K562 (cell line): ENCODE measurements around the gene MLF1. TPM values are rescaled to one million over a fixed set of nuclear protein-coding genes. Genes with fewer than 3 reads are reported as not detected.

Source experiments
- ASH1L ChIP-seq: fragments of 450-650 bp; IDR thresholded peaks from 2 replicates; pipeline ENCODE4 v1.6.1; 2018; ENCODE audit warnings: borderline replicate concordance, mild to moderate bottlenecking, low read depth; ENCODE audit not compliant: partially characterized antibody
- CC2D1A ChIP-seq: fragments of 450-650 bp; IDR thresholded peaks from 2 replicates; pipeline ENCODE4 v1.6.1; 2017; ENCODE audit warnings: mild to moderate bottlenecking
- GTF2E2 ChIP-seq: fragments of 200-800 bp; sonication (Bioruptor generic); IDR thresholded peaks from 2 replicates; pipeline ENCODE4 v1.6.1; 2016; ENCODE audit warnings: missing genetic modification characterization, missing compliant biosample characterization
- IFI16 ChIP-seq: fragments of 250-450 bp; sonication (Bioruptor Pico); IDR thresholded peaks from 2 replicates; pipeline ENCODE4 v2.1.2; 2022; ENCODE audit warnings: mild to moderate bottlenecking, inconsistent platforms
- MAFG ChIP-seq: fragments of 450-650 bp; conservative IDR thresholded peaks from 2 replicates; pipeline ENCODE4 v1.6.1; 2016; ENCODE audit warnings: missing genetic modification characterization, missing compliant biosample characterization
- NCOA6 ChIP-seq: fragments of 450-650 bp; IDR thresholded peaks from 2 replicates; pipeline ENCODE4 v1.6.1; 2017; ENCODE audit warnings: mild to moderate bottlenecking
- NFE2 ChIP-seq: IDR thresholded peaks from 2 replicates; pipeline ENCODE4 v1.6.1; 2014; ENCODE audit warnings: antibody characterized with exemption, low read depth
- RFX5 ChIP-seq: IDR thresholded peaks from 2 replicates; pipeline ENCODE4 v1.6.1; 2011; ENCODE audit warnings: low read depth, mild to moderate bottlenecking, improper control_type of control experiment, low read length
- SFPQ ChIP-seq: fragments of 200-400 bp; formaldehyde crosslinking; IDR thresholded peaks from 2 replicates; pipeline ENCODE4 v1.6.1; 2017; ENCODE audit warnings: mild to moderate bottlenecking, low read depth, low read length, moderate library complexity
- SMC3 ChIP-seq: conservative IDR thresholded peaks from 2 replicates; pipeline ENCODE4 v1.6.1; 2011; ENCODE audit warnings: low read depth, low read length, improper control_type of control experiment; ENCODE audit not compliant: insufficient read depth
- SNAPC5 ChIP-seq: fragments of 250-450 bp; sonication (Bioruptor Pico); IDR thresholded peaks from 2 replicates; pipeline ENCODE4 v1.8.0; 2021; ENCODE audit warnings: moderate library complexity, mild to moderate bottlenecking, inconsistent platforms
- ZBTB9 ChIP-seq: fragments of 450-650 bp; formaldehyde crosslinking; IDR thresholded peaks from 2 replicates; pipeline ENCODE4 v1.4.0; 2020; ENCODE audit warnings: mild to moderate bottlenecking, moderate library complexity
- ZNF507 ChIP-seq: conservative IDR thresholded peaks from 2 replicates; pipeline ENCODE4 v1.6.1; 2017; ENCODE audit warnings: missing genetic modification characterization, missing compliant biosample characterization
- polyA plus RNA-seq, 8 experiments: library from polyadenylated mRNA; depleted of rRNA in 4 of 8; stranded (reverse) in 5 of 8; unstranded in 3 of 8; fragments of >200 nt; fragmentation: Nextera tagmentation in 2 of 8; fragmentation: Illumina TruSeq in 1 of 8; extraction: Ambion mirVana in 2 of 8; extraction: Trizol in 1 of 8; gene quantifications; 2 replicates each; pipeline versions ENCODE4 v1.2.1 to v1.2.3, GENCODE V29; 2011 to 2014; ENCODE audit warnings: inconsistent platforms in 1 of 8, missing spikeins in 1 of 8
- total RNA-seq, 7 experiments: library from RNA; depleted of rRNA in 6 of 7; stranded (reverse); fragments of >200 nt in 6 of 7; fragmentation: Illumina TruSeq in 2 of 7; extraction: Trizol in 2 of 7; gene quantifications; 2 replicates each; pipeline versions ENCODE4 v1.2.1 to v1.2.3, GENCODE V29; 2011 to 2021; ENCODE audit warnings: low replicate concordance in 1 of 7
- TF ChIP-seq, protein P1 (sequence below): fragments of 450-650 bp; conservative IDR thresholded peaks from 2 replicates; pipeline ENCODE4 v1.6.1; 2016; ENCODE audit warnings: missing genetic modification characterization, low read depth, mild to moderate bottlenecking, control low read depth, missing compliant biosample characterization
- TF ChIP-seq, protein P2 (sequence below), 2 experiments: fragments of 450-650 bp; formaldehyde crosslinking in 1 of 2; IDR thresholded peaks; 2 replicates each; pipeline versions ENCODE4 v1.4.0 to v1.6.1; 2014 to 2020; ENCODE audit warnings: mild to moderate bottlenecking in 2 of 2, borderline replicate concordance in 1 of 2, low read depth in 1 of 2

MLF1 gene
- total and polyA plus RNA-seq, 9 of the 15 experiments (the other 6 are each of a cell fraction or from before 2014, with no cell fraction given): 20.4 to 71.0 (median 27.1) TPM

- TF ChIP-seq, protein P1, sequence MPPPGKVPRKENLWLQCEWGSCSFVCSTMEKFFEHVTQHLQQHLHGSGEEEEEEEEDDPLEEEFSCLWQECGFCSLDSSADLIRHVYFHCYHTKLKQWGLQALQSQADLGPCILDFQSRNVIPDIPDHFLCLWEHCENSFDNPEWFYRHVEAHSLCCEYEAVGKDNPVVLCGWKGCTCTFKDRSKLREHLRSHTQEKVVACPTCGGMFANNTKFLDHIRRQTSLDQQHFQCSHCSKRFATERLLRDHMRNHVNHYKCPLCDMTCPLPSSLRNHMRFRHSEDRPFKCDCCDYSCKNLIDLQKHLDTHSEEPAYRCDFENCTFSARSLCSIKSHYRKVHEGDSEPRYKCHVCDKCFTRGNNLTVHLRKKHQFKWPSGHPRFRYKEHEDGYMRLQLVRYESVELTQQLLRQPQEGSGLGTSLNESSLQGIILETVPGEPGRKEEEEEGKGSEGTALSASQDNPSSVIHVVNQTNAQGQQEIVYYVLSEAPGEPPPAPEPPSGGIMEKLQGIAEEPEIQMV (tag): no peak
- TF ChIP-seq MAFG (tag) (no peak), ZBTB9 (CRISPR knock-in tag) (no peak), IFI16 (CRISPR knock-in tag) (no peak), NFE2 (no peak), ZNF507 (tag) (no peak), SNAPC5 (CRISPR knock-in tag) (no peak), SMC3 (peak; percentile 43; the same call in 1 of the 2 replicates), RFX5 (no peak), ASH1L (no peak), GTF2E2 (tag) (no peak), CC2D1A (0 out of 2 replicates have a peak, but pooled peaks have one; percentile 18), SFPQ (no peak), NCOA6 (no peak)
- TF ChIP-seq, protein P2, sequence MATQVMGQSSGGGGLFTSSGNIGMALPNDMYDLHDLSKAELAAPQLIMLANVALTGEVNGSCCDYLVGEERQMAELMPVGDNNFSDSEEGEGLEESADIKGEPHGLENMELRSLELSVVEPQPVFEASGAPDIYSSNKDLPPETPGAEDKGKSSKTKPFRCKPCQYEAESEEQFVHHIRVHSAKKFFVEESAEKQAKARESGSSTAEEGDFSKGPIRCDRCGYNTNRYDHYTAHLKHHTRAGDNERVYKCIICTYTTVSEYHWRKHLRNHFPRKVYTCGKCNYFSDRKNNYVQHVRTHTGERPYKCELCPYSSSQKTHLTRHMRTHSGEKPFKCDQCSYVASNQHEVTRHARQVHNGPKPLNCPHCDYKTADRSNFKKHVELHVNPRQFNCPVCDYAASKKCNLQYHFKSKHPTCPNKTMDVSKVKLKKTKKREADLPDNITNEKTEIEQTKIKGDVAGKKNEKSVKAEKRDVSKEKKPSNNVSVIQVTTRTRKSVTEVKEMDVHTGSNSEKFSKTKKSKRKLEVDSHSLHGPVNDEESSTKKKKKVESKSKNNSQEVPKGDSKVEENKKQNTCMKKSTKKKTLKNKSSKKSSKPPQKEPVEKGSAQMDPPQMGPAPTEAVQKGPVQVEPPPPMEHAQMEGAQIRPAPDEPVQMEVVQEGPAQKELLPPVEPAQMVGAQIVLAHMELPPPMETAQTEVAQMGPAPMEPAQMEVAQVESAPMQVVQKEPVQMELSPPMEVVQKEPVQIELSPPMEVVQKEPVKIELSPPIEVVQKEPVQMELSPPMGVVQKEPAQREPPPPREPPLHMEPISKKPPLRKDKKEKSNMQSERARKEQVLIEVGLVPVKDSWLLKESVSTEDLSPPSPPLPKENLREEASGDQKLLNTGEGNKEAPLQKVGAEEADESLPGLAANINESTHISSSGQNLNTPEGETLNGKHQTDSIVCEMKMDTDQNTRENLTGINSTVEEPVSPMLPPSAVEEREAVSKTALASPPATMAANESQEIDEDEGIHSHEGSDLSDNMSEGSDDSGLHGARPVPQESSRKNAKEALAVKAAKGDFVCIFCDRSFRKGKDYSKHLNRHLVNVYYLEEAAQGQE (IDR thresholded peaks at IDR 0.05; ENCODE audit: borderline replicate concordance): peak; percentile 19; the same call in 1 of the 2 replicates
- TF ChIP-seq, protein P2 (CRISPR knock-in tag; IDR thresholded peaks at IDR 0.05; ENCODE audit: low read depth): no peak
Measured at GRCh38 chr3:158573714-158574113, 2.7 kb downstream of the MLF1 start (continued).
